UCSD-AML1 (cell line): ENCODE data around the gene MAP7.

Experiments
- DNase-seq: peaks from one replicate; lab custom pipeline; 2025; ENCODE audit not compliant: unreplicated experiment; lab: John Stamatoyannopoulos, UW

The MAP7 gene

DNA sequence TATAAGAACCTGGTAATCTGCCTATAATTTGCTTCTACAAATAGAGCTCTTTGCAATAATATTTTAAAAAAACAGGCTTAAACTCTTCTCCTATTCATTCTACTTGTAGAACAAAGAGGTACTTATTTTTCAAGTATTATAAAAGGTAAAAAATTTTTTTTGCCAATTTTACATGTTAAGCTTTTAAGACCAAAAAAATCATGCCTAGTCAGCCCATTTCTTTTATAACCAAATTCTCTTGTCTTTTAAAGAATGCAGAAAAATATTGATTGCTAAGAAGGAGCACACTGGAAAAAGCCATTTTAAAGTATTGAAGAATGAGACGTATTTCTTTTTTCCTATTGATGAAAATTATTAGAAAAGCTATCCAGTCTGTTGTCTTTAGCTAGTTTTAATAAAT, 206.5 kb downstream of the MAP7 start:
- no peak for DNase-seq

DNA sequence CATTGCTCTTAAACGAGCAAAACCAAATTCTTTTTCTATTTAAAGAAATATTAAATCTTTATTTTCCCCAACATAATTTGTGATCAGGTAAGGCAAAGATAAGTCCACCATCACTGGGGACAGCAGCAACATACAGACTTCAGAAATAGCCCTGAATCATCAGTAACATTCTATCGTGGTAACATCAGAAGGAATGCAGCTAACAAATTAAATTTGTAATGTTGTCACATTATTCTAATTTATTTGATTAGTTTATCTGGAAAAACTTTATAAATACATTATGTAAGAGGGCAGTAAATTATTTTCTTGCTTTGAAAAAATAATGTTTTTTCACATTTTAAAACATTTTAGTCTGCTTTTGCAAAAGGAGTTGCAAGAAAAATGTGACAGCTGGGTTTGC, 206.9 kb downstream of the MAP7 start:
- no peak for DNase-seq

DNA sequence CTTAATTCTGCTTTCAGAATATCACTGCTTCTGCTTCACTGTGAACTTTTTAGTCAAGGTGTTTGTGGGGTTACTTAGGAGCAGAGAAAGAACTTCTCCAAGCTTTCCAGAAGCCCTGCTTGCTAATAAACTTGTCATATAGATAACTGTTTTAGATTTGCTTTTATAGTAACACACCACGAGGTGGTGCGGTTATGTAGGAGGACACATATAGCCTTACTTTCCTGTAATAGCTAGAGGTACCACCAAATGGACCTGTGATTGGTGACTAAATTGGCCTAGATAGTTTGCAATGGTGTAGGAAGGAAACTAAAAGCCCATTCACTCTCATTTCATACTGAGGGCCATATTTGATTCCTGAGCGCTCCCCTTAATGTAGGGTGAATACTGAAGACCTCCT, 208.3 kb downstream of the MAP7 start:
- no peak for DNase-seq

DNA sequence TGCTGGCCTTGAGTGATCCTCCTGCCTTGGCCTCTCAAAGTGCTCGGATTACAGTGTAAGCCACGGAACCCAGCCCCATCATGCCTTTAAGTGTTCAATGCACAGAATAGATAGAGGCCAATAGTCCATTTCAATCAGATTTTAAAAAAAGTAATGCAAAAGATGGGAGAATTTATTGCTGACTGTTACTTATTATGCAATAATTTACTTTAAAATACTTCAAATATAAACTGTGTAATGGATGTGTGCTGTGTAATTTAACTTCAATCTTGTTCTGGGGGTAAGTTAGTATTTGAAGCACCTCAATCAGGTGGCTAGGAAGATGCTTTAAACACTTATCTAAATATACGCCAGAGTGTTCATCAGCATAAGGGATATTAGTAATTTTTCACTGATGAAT, 208.9 kb downstream of the MAP7 start:
- DNase-seq, result no peak

DNA sequence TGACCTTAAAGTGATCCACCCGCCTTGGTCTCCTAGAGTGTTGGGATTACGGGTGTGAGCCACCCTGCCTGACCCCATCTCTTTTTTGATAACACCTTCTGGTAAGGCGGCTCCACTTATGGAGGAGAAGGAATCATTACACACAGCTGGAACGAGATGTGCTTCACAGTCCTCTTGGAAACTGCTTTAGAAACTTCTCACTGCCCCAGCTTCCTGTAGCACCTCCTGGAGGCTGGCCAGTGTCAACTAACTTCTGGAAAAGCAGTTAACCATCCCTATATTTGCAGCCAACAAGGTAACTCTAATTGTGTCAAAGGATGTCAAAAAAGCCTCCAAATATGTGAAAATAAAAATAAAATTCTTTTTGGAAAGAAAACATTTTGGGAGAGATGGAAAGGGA, 211.7 kb downstream of the MAP7 start:
- DNase-seq, result no peak

DNA sequence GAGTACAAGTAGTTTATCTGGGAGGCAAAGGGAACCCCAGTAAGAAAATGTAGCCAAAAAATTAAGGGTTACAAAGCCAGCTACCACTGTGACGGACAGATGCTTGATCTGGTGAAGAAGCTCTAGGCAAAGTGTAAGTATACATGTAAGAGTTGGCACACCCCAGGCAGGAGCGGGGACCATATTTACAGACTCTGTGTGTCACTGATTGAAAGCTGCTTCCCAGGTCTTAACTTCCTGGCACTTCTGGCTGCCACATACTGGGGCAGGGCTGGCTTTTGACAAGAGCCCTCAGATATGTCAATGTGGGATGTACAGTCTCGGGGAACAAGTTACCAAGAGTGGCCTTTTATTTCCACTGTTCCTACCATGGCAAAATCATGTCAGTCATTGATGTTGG, 212.6 kb downstream of the MAP7 start:
- DNase-seq, result no peak

DNA sequence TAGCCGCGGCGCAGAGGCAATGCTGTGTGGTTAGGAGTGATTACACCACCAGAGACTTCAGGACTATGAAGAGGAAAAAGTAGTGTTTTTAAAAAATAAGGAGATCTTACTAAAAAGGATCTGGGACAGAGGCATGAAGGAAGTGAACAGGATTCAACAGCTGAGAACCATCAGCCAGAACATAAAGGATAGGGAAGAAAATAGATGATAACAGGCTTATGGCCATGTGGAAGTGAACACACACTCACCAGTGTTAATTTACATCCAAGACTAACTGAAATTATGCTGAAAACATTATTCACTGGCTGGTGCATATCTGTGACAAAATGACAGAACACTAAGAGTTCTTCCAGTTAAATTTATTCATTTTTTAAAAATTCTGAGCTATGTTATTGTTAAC, 213.1 kb downstream of the MAP7 start:
- DNase-seq, result no peak

DNA sequence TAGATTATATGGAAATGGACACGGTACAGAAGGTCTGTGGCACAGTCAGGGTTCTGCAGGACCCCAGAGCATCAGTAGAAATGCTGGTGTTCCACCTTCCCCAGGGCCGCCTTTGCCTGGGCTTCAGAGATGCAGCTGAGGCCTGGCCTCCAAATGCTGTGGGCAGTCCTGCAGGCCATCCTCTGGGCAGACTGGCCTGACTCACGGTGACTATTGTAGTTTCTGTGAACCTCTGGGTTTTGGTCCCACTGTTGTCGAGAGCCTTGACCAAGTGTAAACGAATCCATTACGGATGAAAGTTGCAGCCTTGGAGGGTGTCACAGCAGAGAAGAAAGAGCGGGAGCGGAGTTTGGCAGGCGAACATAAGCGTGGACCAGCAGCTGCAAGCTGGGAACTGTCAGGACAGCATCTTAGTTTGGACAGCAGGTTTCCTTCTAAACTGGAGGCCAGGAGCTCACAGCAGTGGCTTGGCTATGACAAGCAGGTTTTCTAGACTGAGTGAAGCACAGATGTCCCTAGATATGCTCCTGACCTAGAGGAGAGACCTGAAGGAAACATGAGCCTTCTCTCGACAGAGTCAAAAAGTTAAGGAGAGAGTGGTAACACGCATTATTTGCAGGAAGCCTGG, 214.4 kb downstream of the MAP7 start:
- DNase-seq, result no peak

DNA sequence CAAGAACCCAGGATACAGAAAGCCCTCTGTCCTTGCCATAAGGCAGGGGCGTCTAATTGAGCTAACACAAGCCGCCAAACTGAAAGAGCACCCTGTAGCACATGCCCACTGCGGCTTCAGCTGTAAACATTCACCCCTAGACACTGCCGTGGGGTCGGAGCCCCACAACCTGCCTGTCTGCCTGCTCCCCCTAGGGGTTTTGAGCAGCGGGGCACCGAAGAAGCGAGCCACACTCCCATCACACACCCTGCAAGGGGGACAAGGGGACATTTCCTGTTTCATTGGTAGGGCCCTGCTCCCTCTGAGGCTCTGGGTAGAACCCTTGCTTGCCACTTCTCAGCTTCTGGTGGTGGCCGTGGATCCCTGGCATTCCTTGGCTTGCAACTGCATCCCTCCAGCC, 215.4 kb downstream of the MAP7 start:
- DNase-seq, result no peak

DNA sequence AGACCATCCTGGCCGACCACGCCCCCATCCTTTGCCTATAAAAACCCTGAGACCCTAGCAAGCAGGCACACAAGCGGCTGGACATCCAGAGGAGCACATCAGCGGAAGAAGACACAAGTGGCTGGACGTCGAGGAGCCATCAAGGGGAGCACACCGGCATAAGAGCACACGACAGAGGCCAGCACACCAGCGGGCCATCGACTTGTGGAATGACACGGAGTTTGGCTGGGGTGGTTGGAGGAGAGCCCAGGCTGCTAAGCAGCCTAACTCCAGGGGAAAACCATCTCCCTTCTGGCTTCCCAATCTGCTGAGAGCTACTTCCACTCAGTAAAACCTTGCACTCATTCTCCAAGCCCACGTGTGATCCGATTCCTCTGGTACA, 215.8 kb downstream of the MAP7 start:
- no peak for DNase-seq

DNA sequence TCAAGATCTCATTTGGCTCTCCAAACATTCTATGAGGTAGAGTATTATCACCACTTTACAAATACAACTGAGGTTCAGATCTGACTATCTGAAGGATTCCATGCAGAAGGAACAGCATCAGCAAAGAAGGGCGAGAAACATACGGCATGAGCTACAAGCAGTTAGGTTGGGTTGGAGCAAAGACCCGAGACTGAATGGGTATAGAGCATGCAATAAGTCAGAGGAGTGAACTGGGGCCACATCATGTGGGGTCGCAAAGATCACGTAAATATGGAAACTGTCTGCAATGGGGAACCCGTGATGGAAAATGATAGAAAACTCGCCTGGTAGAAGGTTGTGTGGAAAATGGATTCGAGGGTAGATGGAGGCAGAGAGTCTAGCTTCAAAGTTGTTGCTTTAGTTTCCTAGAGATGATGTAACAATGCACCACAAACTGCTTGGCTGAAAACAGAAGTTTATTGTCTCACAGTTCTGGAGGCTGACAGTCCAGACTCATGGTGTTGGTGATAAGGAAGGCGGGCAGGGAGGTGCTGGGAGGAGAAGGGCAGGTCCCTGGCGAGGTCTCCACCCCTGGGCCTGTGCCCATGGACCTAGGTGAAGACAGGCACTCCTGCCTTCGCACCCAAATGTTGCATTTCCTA, 216.3 kb downstream of the MAP7 start:
- DNase-seq, result no peak

DNA sequence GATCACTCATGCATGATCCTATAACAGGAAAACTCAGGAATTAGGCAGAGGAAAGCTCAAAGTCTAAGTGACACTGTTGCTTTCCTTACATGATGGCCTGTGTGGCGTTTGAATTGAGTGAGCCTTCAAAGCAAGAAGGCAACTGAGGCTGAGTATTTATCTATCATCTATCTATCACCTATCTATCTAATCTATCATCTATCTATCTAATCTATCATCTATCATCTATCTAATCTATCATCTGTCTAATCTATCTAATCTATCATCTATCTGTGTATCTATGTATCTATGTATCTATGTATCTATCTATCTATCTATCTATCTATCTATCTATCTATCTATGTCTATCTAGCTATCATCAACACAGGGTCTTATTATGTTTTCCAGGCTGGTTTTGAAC, 218.8 kb downstream of the MAP7 start:
- no peak for DNase-seq

DNA sequence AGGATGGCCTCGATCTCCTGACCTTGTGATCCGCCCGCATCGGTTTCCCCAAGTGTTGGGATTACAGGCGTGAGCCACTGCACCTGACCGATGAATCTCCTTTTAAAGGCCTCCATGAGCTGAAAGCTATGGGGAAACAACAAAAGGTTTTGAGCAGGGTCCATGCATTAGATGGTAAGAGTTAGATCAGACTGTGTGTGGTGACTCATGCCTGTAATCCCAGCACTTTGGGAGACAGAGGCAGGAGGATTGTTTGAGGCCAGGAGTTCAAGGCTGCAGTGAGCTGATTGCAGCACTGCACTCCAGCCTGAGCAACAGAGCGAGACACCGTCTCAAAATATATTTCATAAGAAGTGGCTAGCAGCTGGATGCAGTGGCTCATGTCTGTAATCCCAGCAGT, 219.6 kb downstream of the MAP7 start:
- no peak for DNase-seq

DNA sequence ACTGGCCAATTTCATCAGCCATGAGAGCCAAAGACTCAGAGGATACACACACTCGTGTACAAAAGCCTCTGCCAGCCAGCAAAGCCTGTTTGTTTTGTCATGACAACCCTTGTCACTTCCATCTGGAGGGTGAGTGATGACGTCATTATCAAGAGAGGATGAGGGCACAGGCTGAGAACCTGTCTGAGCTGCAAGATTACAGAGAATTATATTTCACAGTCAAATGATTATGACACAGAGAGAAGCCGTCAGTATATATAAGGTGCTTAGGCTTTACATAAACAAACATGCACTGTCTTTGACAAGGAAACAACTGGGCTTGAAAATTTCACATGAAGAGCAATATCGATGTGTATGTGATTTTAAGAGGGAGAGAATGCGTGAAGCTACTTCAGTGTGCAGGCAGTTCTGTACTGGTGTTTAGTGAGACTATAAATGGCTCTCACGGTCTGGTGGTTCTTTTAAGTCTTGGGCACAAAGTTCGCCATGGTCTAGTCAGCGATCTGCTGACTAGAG, 224.1 kb downstream of the MAP7 start:
- no peak for DNase-seq

DNA sequence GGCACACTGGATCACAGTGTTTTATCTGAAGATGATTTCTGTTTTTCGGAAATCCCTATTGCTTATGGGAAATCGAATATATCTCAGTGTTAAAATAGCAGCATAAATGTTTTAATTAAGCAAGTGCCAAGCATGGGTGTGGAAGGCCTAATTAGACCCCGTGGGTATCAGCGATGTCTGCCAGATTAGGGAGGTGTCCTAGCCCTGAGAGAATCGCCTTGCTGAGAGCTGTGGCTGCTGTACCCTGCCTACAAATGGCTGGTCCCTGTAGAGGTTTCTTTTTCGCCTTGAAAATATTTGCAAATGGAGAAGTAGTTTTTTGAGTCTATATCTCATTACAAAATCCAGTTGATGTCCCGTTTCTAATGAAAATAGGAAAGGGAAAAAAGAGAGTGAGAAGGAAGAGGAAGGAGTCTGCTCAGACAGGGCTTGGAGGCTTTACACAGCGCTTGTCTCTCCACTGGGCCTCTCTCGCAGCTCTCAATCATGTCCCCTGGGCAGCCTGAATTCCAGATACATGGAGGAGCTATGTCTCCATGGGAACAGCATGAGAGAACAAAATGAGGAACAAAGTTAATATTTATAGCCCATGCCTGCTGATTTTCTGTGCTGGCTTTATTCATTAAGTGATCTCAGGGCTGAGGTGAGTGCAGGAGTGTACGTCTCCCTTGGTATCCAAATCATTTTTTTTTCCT, 225.4 kb downstream of the MAP7 start:
- no peak for DNase-seq

DNA sequence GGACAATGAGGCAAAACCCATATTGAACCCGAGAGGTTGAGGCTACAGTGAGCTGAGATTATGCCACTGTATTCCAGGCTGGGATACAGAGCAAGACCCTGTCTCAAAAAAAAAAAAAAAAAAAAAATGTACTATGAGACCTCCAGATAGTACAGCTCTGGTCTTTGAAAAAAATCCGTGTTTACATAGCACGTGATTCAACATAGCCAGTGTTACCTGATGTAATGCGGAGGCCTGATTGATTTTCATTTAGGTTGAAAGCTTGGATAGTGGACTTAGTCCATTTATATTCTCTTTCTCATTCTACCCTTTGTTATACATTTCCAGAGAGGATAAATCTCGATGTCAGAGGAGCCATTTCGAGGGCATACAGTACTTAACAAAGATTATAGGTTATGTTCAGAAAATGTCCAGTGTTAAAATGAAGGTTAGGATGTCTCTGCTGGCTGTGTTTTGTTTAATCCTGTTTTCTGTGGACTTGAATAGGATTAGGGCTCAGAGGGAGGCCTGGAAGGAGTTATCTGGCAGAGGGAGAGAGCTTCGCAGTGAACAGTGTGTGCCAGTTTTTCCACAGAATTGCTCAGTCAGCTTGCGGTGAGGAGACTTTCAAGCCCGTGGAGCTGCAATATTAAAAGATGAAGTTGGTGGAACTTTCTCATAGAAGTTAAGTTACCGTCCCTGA, 226.7 kb downstream of the MAP7 start:
- no peak for DNase-seq

DNA sequence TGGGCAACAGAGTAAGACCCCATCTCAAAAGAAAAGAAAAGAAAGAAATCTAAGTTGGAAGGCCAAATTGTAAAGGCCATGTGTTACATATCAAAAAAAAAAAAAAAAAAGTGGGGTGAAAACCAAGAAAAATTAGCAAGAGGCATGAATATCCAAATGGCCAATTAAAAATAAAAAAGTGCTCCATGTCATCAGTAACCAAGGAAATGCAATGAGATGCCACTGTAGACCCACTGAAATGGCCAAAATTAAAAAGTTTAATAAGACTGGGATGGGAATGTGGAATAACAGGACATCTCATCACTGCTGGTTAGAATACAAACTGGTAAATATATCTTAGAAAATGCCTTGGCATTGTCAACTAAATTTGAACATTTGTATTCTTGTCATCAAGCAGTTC, 230.5 kb downstream of the MAP7 start:
- no peak for DNase-seq

DNA sequence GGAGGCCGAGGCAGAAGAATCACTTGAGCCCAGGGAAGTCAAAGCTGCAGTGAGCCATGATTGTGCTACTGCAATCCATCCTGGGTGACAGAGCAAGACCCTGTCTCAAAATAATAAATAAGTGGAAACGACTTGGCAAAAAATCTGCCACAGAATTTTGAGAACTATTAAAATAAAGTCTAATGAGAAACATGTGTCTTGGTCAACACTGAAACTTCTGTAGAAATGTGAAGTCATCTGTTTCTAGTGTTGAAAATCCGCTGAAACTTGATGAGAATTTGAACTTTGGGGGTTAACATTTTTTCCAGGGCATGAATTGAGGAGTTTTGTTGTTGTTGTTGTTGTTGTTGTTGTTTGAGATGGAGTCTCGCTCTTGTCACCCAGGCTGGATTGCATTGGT, 231.5 kb downstream of the MAP7 start:
- no peak for DNase-seq

DNA sequence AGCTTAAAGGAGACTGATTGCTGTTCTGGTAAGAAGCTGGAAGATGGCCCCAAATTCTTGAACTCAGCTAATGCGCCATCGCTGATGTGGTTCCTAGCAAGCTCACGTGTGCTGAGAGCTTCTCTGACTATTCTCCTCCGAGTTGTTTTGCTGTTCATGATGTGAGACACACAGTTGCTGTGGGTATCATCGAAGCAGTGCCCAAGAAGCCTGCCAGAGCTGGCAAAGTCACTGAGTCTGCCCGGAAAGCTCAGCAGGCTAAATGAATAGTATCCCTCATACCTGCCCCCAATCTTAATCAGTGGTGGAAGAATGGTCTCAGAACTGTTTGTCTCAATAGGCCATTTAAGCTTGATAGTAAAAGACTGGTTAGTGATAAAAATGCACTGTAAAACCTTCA, 232.3 kb downstream of the MAP7 start:
- DNase-seq, result no peak

DNA sequence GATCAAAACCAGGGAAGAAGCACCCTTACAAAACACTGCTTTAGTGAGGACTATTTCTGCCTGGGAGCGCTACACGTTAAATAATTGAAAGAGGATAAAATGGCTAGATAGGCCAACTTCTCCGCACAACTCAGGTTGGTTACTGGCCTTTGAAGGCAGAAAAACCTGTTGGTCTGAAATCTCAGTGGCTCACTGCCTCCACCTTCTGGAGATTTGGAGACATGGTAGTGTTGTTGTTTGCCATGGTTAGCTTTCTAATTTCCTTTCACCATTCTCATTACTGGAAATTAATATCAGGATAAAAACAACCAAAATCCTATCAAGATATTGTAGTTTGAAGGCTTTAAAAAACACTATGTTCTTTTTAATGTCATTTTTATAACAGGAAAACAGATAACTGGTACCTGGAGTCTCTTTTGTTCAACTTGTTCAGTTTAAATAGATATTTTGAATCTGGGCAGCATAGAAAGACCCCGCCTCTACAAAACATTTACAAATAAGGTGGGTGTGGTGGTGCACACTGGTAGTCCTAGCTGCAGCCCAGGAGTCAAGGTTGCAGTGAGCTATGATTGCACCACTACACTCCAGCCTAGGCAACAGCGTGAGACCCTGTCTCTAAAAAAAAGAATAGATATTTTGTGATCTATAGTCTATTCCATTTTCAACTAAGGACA, 233.1 kb downstream of the MAP7 start:
- peak; percentile 15 for DNase-seq

DNA sequence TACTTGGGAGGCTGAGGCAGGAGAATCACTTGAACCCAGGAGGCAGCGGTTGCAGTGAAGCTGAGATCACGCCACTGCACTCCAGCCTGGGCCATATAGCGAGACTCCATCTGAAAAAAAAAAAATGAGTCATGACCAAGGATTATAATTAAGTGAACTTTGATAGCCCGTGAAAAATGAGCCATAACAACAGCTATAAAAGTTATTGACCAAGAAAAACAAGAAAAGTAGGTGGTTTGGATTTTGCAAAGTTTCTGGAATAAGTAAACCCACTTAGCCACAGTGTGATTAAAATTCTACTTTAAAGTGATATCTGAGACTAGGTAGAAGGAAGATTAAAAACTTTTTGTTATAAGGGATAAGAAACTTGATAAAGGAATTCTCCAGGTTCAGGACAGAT, 234.6 kb downstream of the MAP7 start:
- no peak for DNase-seq
